ENCODE results near the gene TPSD1.
"Not testable (repeated sequence)": the region's sequence is repeated elsewhere in the genome, so short reads cannot be mapped to it uniquely, and the experiment has no call there.

TPSD1 gene

GRCh38 chr16:1265826-1266225 is 10.0 kb downstream of the TPSD1 start:
- Histone ChIP-seq H4K20me1 (ENCODE audit: insufficient read depth) (no peaks in the 10 kb centered on the region), H3K27me3 (ENCODE audit: insufficient read depth, low read depth) (peaks cover 92% of the 10 kb centered on the region), H3K4me2 (no peak overlapping the region), H3K27ac (no peak overlapping the region), H2AFZ (ENCODE audit: low read depth) (no peak overlapping the region), H3K9ac (no peak overlapping the region), H3K79me2 (ENCODE audit: insufficient read depth, low read depth) (no peaks in the 10 kb centered on the region), H3K4me3 (IDR thresholded peaks at IDR 0.05; ENCODE audit: insufficient read depth, low read depth, low read length) (no peak overlapping the region), H3K36me3 (ENCODE audit: insufficient read depth) (no peaks in the 10 kb centered on the region), H3K4me1 (ENCODE audit: low read depth, poor library complexity, severe bottlenecking) (no peaks in the 10 kb centered on the region)
- TF ChIP-seq CTCF (conservative IDR thresholded peaks at IDR 0.05; ENCODE audit: low read depth, low read length): no peak

- H3K4me2 ChIP-seq; H3K9ac ChIP-seq; H4K20me1 ChIP-seq (ENCODE audit: insufficient read depth); H3K4me1 ChIP-seq (ENCODE audit: low read depth, poor library complexity, severe bottlenecking); H3K27ac ChIP-seq; H2AFZ ChIP-seq (ENCODE audit: low read depth); H3K36me3 ChIP-seq (ENCODE audit: insufficient read depth); H3K4me3 ChIP-seq (IDR thresholded peaks at IDR 0.05; ENCODE audit: insufficient read depth, low read depth, low read length); H3K79me2 ChIP-seq (ENCODE audit: insufficient read depth, low read depth): not testable (repeated sequence)
- H3K27me3 ChIP-seq (ENCODE audit: insufficient read depth, low read depth): peaks cover 90% of the 10 kb centered on the region
Observed at GRCh38 chr16:1269418-1269817, 13.5 kb downstream of the TPSD1 start.

GRCh38 chr16:1271380-1271723 is 15.5 kb downstream of the TPSD1 start:
- no peak for TF ChIP-seq CTCF (conservative IDR thresholded peaks at IDR 0.05; ENCODE audit: low read depth, low read length)

DNA sequence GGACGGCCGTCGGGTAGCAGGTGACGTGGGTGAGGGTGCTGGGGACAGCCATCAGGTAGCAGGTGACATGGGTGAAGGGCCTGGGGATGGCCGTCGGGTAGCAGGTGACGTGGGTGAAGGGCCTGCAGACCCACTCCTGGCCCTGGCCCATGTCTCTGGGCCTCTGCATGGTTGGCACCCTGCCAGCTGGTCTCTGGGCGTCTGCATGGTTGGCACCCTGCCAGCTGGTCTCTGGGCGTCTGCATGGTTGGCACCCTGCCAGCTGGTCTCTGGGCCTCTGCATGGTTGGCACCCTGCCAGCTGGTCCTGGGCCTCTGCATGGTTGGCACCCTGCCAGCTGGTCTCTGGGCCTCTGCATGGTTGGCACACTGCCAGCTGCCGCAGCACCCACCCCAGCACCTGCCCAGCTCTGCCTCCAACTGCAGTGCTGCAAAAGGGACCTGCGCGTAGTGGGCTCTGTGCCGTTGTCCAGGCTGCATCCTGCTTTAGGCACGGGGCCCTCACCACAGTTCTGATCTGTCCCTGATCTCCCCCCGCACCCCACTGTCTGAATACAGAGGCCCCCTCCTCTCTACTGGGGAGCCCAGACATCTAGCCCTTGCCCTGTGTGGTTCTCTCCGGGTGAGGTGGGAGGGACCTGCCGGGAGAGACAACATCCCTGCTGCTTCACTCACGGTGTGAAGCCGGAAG is 16.0 kb downstream of the TPSD1 start:
- H2AFZ ChIP-seq (ENCODE audit: low read depth); H3K79me2 ChIP-seq (ENCODE audit: insufficient read depth, low read depth); H3K4me1 ChIP-seq (ENCODE audit: low read depth, poor library complexity, severe bottlenecking); H3K4me2 ChIP-seq; H4K20me1 ChIP-seq (ENCODE audit: insufficient read depth); H3K27ac ChIP-seq; H3K4me3 ChIP-seq (IDR thresholded peaks at IDR 0.05; ENCODE audit: insufficient read depth, low read depth, low read length); H3K9ac ChIP-seq; H3K36me3 ChIP-seq (ENCODE audit: insufficient read depth): not testable (repeated sequence)
- peaks cover 92% of the 10 kb centered on the region for H3K27me3 ChIP-seq (ENCODE audit: insufficient read depth, low read depth)

More at GRCh38 chr16:1271380-1271723, 15.5 kb downstream of the TPSD1 start:
- Histone ChIP-seq H4K20me1 (ENCODE audit: insufficient read depth) (no peaks in the 10 kb centered on the region), H3K4me1 (ENCODE audit: low read depth, poor library complexity, severe bottlenecking) (no peaks in the 10 kb centered on the region), H3K4me2 (no peak overlapping the region), H3K27ac (no peak overlapping the region), H3K4me3 (IDR thresholded peaks at IDR 0.05; ENCODE audit: insufficient read depth, low read depth, low read length) (no peak overlapping the region), H3K27me3 (ENCODE audit: insufficient read depth, low read depth) (peaks cover 94% of the 10 kb centered on the region), H2AFZ (ENCODE audit: low read depth) (no peak overlapping the region), H3K36me3 (ENCODE audit: insufficient read depth) (no peaks in the 10 kb centered on the region), H3K79me2 (ENCODE audit: insufficient read depth, low read depth) (no peaks in the 10 kb centered on the region), H3K9ac (no peak overlapping the region)

DNA sequence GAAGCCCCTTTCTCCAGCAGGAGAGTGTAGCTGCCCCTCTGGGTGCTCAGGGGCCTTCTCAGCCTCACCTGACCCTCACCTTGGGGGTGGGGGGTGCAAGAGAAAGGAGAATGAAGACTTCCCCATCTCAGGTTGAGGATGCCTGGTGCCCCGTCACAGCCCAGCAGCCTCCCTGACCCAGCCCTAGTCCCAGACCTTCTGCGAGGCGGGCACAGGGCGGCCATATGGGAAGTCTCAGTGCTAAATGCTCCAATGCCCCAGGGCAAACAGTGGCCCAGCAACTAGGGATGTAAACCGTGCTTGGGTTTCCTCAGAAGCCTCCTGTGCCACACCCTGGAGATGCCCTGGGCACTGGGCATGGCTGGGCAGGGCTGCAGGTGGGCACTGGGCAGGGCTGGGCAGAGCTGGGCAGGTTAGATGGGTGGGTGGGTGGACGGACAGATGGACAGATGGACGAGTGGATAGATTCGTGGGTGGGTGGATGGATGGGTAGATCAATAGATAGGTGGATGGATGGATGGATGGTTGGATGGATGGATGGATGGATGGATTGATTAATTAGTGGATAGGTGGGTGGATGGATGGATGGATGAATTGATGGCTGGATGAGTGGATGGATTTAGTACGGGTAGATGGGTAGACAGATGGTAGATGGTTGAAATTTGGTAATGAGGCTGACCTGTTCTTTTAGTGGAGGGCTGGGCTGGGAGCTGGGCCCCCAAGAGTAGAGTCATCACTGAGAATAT is 16.8 kb downstream of the TPSD1 start:
- no peak for TF ChIP-seq CTCF (conservative IDR thresholded peaks at IDR 0.05; ENCODE audit: low read depth, low read length)
- Histone ChIP-seq H3K9ac (no peak overlapping the region), H3K4me2 (no peak overlapping the region), H3K27ac (no peak overlapping the region), H3K79me2 (ENCODE audit: insufficient read depth, low read depth) (no peaks in the 10 kb centered on the region), H4K20me1 (ENCODE audit: insufficient read depth) (no peaks in the 10 kb centered on the region), H3K36me3 (ENCODE audit: insufficient read depth) (no peaks in the 10 kb centered on the region), H3K27me3 (ENCODE audit: insufficient read depth, low read depth) (peaks cover 92% of the 10 kb centered on the region), H3K4me1 (ENCODE audit: low read depth, poor library complexity, severe bottlenecking) (no peaks in the 10 kb centered on the region), H3K4me3 (IDR thresholded peaks at IDR 0.05; ENCODE audit: insufficient read depth, low read depth, low read length) (no peak overlapping the region), H2AFZ (ENCODE audit: low read depth) (no peak overlapping the region)

All from KMS-11 (cell line).